HCT116 (cell line): ENCODE data around the gene CACNA2D2. TPM values are rescaled to one million over a fixed set of nuclear protein-coding genes. Genes with fewer than 3 reads are reported as not detected.

ENCODE experiments used
- ATAC-seq: fragments of 200-7000 bp; cut with Tn5 transposase; 2 replicates; pipeline ENCODE4 v1.9.1; 2020; ENCODE audit warnings: mild to moderate bottlenecking, moderate library complexity
- BruUV-seq: library from RNA; stranded (reverse); fragments of 400-500 nt; replicated peaks from 2 replicates; lab custom pipeline; 2021; lab: Mats Ljungman, UMichigan
- CTCF ChIA-PET: fragments of 300-600 bp; sonication (Branson Sonifier 250); formaldehyde crosslinking; loops from one replicate; lab custom pipeline; 2021; ENCODE audit warnings: antibody characterized with exemption; lab: Charles Lee
- POLR2A ChIA-PET: fragments of 300-600, 350-600 bp; sonication (Branson Sonifier 250); formaldehyde crosslinking; loops from one replicate; lab custom pipeline; 2021; ENCODE audit warnings: antibody characterized with exemption; lab: Charles Lee
- RAD21 ChIA-PET, 2 experiments: fragments of 300-600 bp; sonication (Branson Sonifier 250); formaldehyde crosslinking; loops; one replicate each; lab custom pipeline; 2023; ENCODE audit warnings: low total read pairs in 2 of 2; ENCODE audit not compliant: uncharacterized antibody in 2 of 2, unreplicated experiment in 2 of 2, low non-redundant PET in 1 of 2; lab: Charles Lee
- DNase-seq: peaks from one replicate; pipeline ENCODE4 v3.0.0-alpha.2; 2010; ENCODE audit warnings: low read depth, low spot score
- H2AFZ ChIP-seq: fragments of 200-600 bp; shearing (Covaris generic), sonication (generic); 2 replicates; pipeline ENCODE4 v1.6.1; 2017; ENCODE audit warnings: low read depth, mixed run types, mixed read lengths, antibody characterized with exemption, low read length; ENCODE audit not compliant: poor library complexity, severe bottlenecking
- H3K27ac ChIP-seq: 2 replicates; pipeline ENCODE4 v1.5.1; 2012; ENCODE audit warnings: low read depth, low read length
- H3K27me3 ChIP-seq: fragments of 200-600 bp; sonication (generic); 2 replicates; pipeline ENCODE4 v1.6.1; 2016; ENCODE audit warnings: mixed run types, low read length, mixed read lengths; ENCODE audit not compliant: insufficient read depth
- H3K36me3 ChIP-seq, 2 experiments: fragments of 200-500 bp in 1 of 2; fragments of 200-600 bp in 1 of 2; sonication (Bioruptor generic) in 1 of 2; sonication (generic) in 1 of 2; 2 replicates each; pipeline versions ENCODE4 v1.5.1 to v1.6.1; 2014 to 2016; ENCODE audit warnings: low read length in 2 of 2, inconsistent platforms in 1 of 2, mixed read lengths in 1 of 2, mixed run types in 1 of 2; ENCODE audit not compliant: insufficient read depth in 2 of 2, control insufficient read depth in 1 of 2
- H3K4me1 ChIP-seq, 2 experiments: fragments of 200-600 bp in 1 of 2; sonication (generic) in 1 of 2; 2 replicates each; pipeline versions ENCODE4 v1.5.1 to v1.6.1; 2012 to 2017; ENCODE audit warnings: low read length in 2 of 2, inconsistent platforms in 1 of 2, mild to moderate bottlenecking in 1 of 2, mixed read lengths in 1 of 2, mixed run types in 1 of 2, moderate library complexity in 1 of 2; ENCODE audit not compliant: insufficient read depth in 2 of 2, control insufficient read depth in 1 of 2
- H3K4me2 ChIP-seq: fragments of 200-600 bp; sonication (generic); 2 replicates; pipeline ENCODE4 v1.6.1; 2017; ENCODE audit warnings: mixed run types, low read length, mixed read lengths
- H3K4me3 ChIP-seq, 2 experiments: fragments of 200-600 bp in 1 of 2; sonication (generic) in 1 of 2; replicated peaks in 1 of 2; 2 replicates each; pipeline ENCODE4 v1.5.1; 2011 to 2016; ENCODE audit warnings: low read length in 2 of 2, control low read depth in 1 of 2, low read depth in 1 of 2, mild to moderate bottlenecking in 1 of 2, mixed read lengths in 1 of 2, mixed run types in 1 of 2
- H3K79me2 ChIP-seq: fragments of 200-600 bp; sonication (generic); 2 replicates; pipeline ENCODE4 v1.6.1; 2017; ENCODE audit warnings: mild to moderate bottlenecking, mixed run types, low read length, moderate library complexity, mixed read lengths; ENCODE audit not compliant: insufficient read depth
- H3K9ac ChIP-seq: fragments of 200-600 bp; sonication (generic); 2 replicates; pipeline ENCODE4 v1.6.1; 2016; ENCODE audit warnings: low read length, mixed read lengths
- H3K9me2 ChIP-seq: fragments of 200-600 bp; sonication (generic), shearing (Covaris generic); 2 replicates; pipeline ENCODE4 v1.6.1; 2017; ENCODE audit warnings: mixed run types, mild to moderate bottlenecking, moderate library complexity; ENCODE audit not compliant: insufficient read depth
- H3K9me3 ChIP-seq, 2 experiments: fragments of 200-500 bp in 1 of 2; fragments of 200-600 bp in 1 of 2; sonication (Bioruptor generic) in 1 of 2; sonication (generic) in 1 of 2; 2 replicates each; pipeline ENCODE4 v1.6.1; 2014 to 2017; ENCODE audit warnings: low read length in 2 of 2, mixed read lengths in 2 of 2, inconsistent platforms in 1 of 2, low read depth in 1 of 2, mild to moderate bottlenecking in 1 of 2, mixed run types in 1 of 2, moderate library complexity in 1 of 2; ENCODE audit not compliant: control insufficient read depth in 1 of 2, insufficient read depth in 1 of 2
- H4K20me1 ChIP-seq: fragments of 200-600 bp; sonication (generic), shearing (Covaris generic); 2 replicates; pipeline ENCODE4 v1.6.1; 2017; ENCODE audit warnings: mixed run types, mild to moderate bottlenecking, moderate library complexity; ENCODE audit not compliant: insufficient read depth
- CEBPB ChIP-seq: IDR thresholded peaks from 2 replicates; pipeline ENCODE4 v1.6.1; 2012; ENCODE audit warnings: low read depth
- EGR1 ChIP-seq: IDR thresholded peaks from 2 replicates; pipeline ENCODE4 v1.6.1; 2012; ENCODE audit warnings: low read depth
- ELF1 ChIP-seq: IDR thresholded peaks from 2 replicates; pipeline ENCODE4 v1.6.1; 2012; ENCODE audit warnings: low read depth, borderline replicate concordance
- EZH2 ChIP-seq: fragments of 200-600 bp; sonication (generic); IDR thresholded peaks from 2 replicates; pipeline ENCODE4 v1.6.1; 2017; ENCODE audit warnings: antibody characterized with exemption, mixed run types
- FOSL1 ChIP-seq: IDR thresholded peaks from 2 replicates; pipeline ENCODE4 v1.6.1; 2012; ENCODE audit warnings: low read depth
- JUND ChIP-seq: IDR thresholded peaks from 2 replicates; pipeline ENCODE4 v1.6.1; 2012
- MAX ChIP-seq: IDR thresholded peaks from 2 replicates; pipeline ENCODE4 v1.6.1; 2012
- POLR2A ChIP-seq: IDR thresholded peaks from 2 replicates; pipeline ENCODE4 v1.7.0; 2011; ENCODE audit warnings: borderline replicate concordance; ENCODE audit not compliant: insufficient read depth, insufficient read length; ENCODE audit errors: extremely low read depth
- POLR2AphosphoS5 ChIP-seq: IDR thresholded peaks from 2 replicates; pipeline ENCODE4 v1.6.1; 2011; ENCODE audit warnings: mild to moderate bottlenecking, low read depth, low read length, moderate library complexity
- REST ChIP-seq: IDR thresholded peaks from 2 replicates; pipeline ENCODE4 v1.6.1; 2012; ENCODE audit warnings: low read depth
- SIN3A ChIP-seq: IDR thresholded peaks from 2 replicates; pipeline ENCODE4 v1.6.1; 2012; ENCODE audit warnings: low read depth
- SP1 ChIP-seq: IDR thresholded peaks from 2 replicates; pipeline ENCODE4 v1.6.1; 2012; ENCODE audit warnings: low read depth
- SRF ChIP-seq: IDR thresholded peaks from 2 replicates; pipeline ENCODE4 v1.6.1; 2012; ENCODE audit warnings: low read depth
- ZFX ChIP-seq: fragments of 450-650 bp; IDR thresholded peaks from 2 replicates; pipeline ENCODE4 v1.6.1; 2017
- ZNF274 ChIP-seq: fragments of 200-500 bp; sonication (Bioruptor generic); IDR thresholded peaks from 2 replicates; pipeline ENCODE4 v1.6.1; 2014; ENCODE audit warnings: mild to moderate bottlenecking, low read depth, low read length, inconsistent platforms
- intact Hi-C: fragments of 100-400 bp; cut with micrococcal nuclease; formaldehyde crosslinking; loops from 2 replicates; pipeline ENCODE4 v1.10.0; 2022
- total RNA-seq: library from RNA; stranded (reverse); gene quantifications from one replicate; pipeline ENCODE4 v1.2.1, GENCODE V29; 2021; ENCODE audit not compliant: unreplicated experiment

Gene CACNA2D2
- total RNA-seq, 1 experiment from 2014 or later: 10.2 TPM

- BruUV-seq: no TSS peak
- POLR2A ChIA-PET: no interaction called here
Observed at GRCh38 chr3:50333744-50334328, 169.6 kb downstream of the CACNA2D2 start.

GRCh38 chr3:50331364-50331907, 172.0 kb downstream of the CACNA2D2 start:
- TF ChIP-seq MAX (no peak), SP1 (no peak), EZH2 (no peak), REST (no peak), POLR2A (no peak), POLR2AphosphoS5 (no peak), ZNF274 (no peak), ZFX (no peak), FOSL1 (no peak), EGR1 (no peak), CEBPB (no peak), SIN3A (no peak), ELF1 (no peak), SRF (no peak)
- H4K20me1 ChIP-seq: no peaks in the 10 kb centered on the region; the same call in 1 of the 2 replicates
- H3K79me2 ChIP-seq: peaks cover 75% of the 10 kb centered on the region
- H3K9me2 ChIP-seq: no peaks in the 10 kb centered on the region
- no peak overlapping the region for H3K4me2 ChIP-seq
- no peaks in the 10 kb centered on the region for H3K27me3 ChIP-seq
- no peak overlapping the region for H2AFZ ChIP-seq
- ChIA-PET POLR2A (no interaction called here), RAD21 (no interaction called here), CTCF (no interaction called here)
- intact Hi-C loops: no loop called here
- H3K36me3 ChIP-seq: peaks cover 30 to 37% of the 10 kb centered on the region in 2 experiments; a peak in 3 of 4 replicates
- H3K4me1 ChIP-seq: peaks cover 18 to 36% of the 10 kb centered on the region in 2 experiments
- no peak for ATAC-seq
- no peak overlapping the region for H3K27ac ChIP-seq
- no peak overlapping the region for H3K4me3 ChIP-seq
- no TSS peak for BruUV-seq
- H3K9ac ChIP-seq: no peak overlapping the region
- no peaks in the 10 kb centered on the region for H3K9me3 ChIP-seq
- DNase-seq: no peak

More at GRCh38 chr3:50333744-50334328, 169.6 kb downstream of the CACNA2D2 start:
- TF ChIP-seq POLR2AphosphoS5 (no peak), CEBPB (no peak), JUND (no peak)
- no peaks in the 10 kb centered on the region; the same call in 1 of the 2 replicates for H4K20me1 ChIP-seq
- no peak overlapping the region for H3K4me2 ChIP-seq
- H3K79me2 ChIP-seq: peaks cover 72% of the 10 kb centered on the region
- peak overlapping the region; percentile 5; the same call in 1 of the 2 replicates for H3K9ac ChIP-seq
- no peak for DNase-seq
- peaks cover 20 to 38% of the 10 kb centered on the region in 2 experiments for H3K4me1 ChIP-seq
- ATAC-seq: no peak
- RAD21 ChIA-PET: no interaction called here
- H3K9me3 ChIP-seq: no peaks in the 10 kb centered on the region
- H3K27me3 ChIP-seq: no peaks in the 10 kb centered on the region
- H3K4me3 ChIP-seq: no peak overlapping the region
- no peak overlapping the region for H2AFZ ChIP-seq
- H3K36me3 ChIP-seq: peaks cover 30 to 41% of the 10 kb centered on the region in 2 experiments; a peak in 3 of 4 replicates
- CTCF ChIA-PET: no interaction called here
- no peaks in the 10 kb centered on the region for H3K9me2 ChIP-seq
- intact Hi-C loops: no loop called here
- no peak overlapping the region; the same call in 1 of the 2 replicates for H3K27ac ChIP-seq
